GDM1 (cell line): ENCODE measurements around the gene ZNF197.
"Not testable (repeated sequence)": the region's sequence is repeated elsewhere in the genome, so short reads cannot be mapped to it uniquely, and the experiment has no call there.

Experiments used
- DNase-seq: peaks from one replicate; lab custom pipeline; 2025; lab: John Stamatoyannopoulos, UW

Gene ZNF197

DNA sequence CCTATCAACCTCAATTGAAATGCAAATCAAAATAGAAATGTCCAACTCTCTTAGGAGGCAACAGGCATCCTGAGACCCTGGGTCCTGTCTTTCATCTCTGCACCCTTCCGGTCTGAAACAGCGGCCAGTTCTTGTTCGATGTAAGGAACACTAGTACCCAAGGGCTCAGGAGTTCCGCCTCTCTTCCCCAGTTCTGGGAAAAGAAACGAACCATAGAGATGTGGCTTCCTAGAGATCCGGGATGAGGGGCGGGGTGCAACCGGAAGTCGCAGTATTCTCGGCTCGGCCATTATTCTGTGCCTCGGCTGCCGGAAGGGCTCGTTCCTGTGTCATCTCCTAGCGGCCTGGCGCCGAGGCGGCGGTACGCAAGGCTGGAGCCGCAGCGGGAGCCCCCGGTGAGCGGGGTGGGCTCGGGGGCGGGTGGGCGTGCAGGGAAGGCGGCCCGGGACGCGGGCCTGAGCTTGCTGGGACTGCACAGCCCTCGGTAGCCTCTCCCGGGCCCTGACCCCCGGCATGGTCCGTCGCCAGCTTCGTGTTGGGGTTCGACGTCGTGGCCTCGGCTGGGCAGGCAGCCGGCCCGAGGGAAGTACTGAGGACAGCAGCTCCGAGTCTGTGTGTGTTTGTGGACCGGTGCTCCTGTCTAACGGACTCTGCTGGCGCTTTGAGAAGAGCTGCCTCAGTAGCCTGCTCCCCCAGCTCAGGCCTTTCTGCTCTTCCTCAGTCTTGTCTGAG is at the start of gene ZNF197:
TSS of gene ZNF197 (plus strand) at position 288 of the 732 bp plus-strand sequence. CDS start 4,119 bp downstream, outside the sequence.
- peak; percentile 51 for DNase-seq

- DNase-seq, result no peak
Observed at GRCh38 chr3:44576613-44577012, 48.2 kb upstream of the ZNF197 start.

DNA sequence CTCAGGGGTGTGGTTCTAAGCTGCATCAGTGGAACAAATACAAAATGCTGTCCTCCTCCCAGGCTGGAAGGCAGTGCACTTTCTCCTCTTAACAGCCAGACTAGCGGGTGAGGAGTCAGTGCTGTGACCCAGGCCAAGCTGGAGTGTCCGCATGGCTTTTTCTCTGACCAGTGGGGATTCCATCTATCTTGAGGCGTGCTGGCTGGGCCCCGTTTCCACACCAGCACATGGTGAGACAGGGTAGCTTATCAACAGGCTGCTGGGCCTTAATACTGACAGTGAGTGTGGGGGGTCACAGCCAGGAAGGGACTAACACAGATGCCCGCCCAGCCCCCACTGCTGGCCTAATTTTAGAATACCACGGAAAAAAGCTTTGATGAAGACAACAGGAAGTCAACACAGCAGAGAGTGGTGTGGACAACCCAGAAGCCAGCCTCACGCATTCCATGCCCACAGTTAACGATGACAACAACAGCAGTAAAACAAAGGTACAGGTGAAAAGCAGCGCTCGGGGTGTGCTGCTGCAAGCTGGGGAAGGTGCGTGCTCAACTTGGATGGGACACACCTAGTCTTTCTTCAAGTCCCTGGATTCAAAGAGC is 47.4 kb upstream of the ZNF197 start:
- DNase-seq, result not testable (repeated sequence)

GRCh38 chr3:44578316-44578715 is 46.5 kb upstream of the ZNF197 start:
- not testable (repeated sequence) for DNase-seq

- not testable (repeated sequence) for DNase-seq
Observed at GRCh38 chr3:44578924-44579515, 45.8 kb upstream of the ZNF197 start.

DNA sequence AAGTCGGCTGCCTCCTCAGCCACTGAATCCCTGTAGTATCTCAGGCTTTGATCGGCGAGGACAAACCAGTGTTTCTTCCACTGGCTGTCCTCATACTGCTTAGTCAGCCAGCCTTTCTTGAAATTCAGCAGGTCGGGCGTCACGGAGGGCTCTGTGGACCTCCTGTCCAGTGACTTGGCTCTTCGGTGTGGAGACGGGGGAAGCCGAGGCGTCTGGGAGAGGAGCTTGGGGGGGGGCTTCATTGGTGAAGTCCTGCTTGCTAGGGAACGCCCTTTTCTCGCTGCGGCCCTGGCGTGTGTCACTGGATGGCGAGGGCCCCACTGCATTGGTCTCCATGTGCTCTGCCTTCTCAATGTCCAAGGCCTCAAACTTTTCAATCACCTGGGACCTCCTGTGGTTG is 45.1 kb upstream of the ZNF197 start:
- not testable (repeated sequence) for DNase-seq

- DNase-seq, result not testable (repeated sequence)
Observed at GRCh38 chr3:44580971-44581370, 43.9 kb upstream of the ZNF197 start.

DNA sequence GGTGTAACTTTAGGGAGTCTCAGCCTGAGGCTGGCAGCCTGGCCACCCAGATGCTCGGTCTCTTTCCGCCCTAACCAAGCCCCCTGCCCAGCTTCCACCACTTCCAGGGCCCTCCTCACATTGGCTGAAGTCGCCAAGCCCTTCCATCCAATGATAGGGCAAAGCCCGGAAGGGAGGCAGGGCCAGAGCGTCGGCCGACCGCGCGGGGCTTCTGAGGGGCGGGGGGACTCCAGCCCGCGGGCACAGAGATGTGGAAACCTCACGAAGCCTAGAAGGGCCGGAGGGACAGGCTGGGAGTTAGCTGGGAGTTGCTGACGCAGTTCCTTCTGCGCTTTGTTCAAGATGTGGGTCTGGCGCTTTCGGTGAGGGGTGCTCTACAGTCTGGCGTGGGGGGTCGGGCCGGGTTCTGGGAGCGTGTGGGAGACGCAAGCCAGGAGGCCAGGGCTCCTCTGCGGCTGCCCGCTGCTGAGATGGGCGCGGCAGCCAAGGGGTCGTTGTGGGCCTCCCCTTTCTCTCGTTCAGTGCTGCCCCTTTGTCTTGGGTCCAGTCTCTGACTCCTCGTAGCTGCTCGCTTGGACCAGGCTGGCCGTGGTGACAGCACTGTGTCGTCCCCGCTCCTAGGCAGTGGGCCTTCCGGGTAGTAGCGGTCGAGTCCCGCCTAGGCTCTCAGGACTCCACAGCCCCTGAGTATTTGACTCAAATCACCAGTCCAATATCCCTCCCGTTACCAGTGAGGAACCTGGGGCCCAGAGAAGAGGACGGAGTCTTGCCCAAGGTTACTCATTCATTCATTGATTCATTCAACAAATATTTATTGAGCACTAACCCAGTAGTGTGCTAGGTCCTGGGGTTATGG is 40.0 kb upstream of the ZNF197 start, which contains the start of gene ZNF660:
TSS of gene ZNF660 (plus strand) at position 319 of the 856 bp plus-strand sequence. CDS start 9,230 bp downstream, outside the sequence.
- DNase-seq, result peak; percentile 66

DNA sequence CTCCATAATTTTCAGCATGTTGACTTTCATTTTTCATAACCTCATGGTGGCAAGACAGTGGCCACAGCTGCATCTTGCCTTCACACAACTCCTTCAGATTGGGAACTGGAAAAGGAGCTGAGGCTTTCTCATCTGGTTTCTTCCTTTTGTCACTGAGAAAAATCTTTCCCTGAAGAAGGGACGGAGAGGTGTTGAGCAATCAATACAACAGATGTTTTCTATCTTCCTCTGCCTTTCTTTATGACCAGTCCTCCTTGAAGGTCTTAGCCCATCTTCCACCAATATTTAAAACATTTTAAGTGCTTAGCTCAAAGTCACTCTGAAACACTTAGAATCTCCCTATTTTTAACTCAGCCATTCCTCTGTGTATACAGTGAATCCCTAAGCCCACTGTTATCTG is 28.2 kb upstream of the ZNF197 start:
- DNase-seq, result no peak

DNA sequence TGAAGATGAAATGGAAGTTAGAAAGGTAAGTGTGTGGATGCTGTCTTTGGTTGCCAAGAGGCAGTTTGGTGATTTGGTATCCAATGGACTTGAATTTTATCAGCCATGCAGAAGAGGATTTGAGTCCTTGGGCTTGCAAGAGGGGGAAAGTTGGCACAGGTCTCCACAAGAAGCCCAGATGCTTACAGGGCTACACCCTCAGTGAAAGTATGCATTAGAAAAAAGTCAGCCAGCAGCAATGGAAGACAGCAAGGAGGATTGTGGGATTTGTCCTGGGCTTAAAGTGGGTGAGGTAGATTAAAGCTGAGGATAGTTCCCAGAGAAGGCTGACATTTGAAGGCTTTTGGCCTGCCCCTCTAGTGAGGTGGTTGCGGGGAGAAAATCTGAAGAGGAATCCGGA is 23.1 kb upstream of the ZNF197 start:
- no peak for DNase-seq

GRCh38 chr3:44612678-44613077 is 12.2 kb upstream of the ZNF197 start:
- DNase-seq, result no peak

- no peak for DNase-seq
Observed at GRCh38 chr3:44628716-44629115, 3.9 kb downstream of the ZNF197 start.

- no peak for DNase-seq
Observed at GRCh38 chr3:44632193-44632592, 7.4 kb downstream of the ZNF197 start.

- DNase-seq, result no peak
Observed at GRCh38 chr3:44642337-44642736, 17.5 kb downstream of the ZNF197 start.

DNA sequence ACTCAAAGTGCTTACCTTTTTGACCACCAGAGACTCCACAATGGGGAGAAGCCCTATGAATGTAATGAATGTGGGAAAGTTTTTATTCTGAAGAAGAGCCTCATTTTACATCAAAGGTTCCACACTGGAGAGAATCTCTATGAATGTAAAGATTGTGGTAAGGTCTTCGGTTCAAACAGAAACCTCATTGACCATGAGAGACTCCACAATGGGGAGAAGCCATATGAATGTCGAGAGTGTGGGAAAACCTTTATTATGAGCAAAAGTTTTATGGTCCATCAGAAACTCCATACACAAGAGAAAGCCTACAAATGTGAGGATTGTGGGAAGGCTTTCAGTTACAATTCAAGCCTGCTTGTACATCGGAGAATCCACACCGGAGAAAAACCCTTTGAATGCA is 18.2 kb downstream of the ZNF197 start:
- DNase-seq, result no peak

DNA sequence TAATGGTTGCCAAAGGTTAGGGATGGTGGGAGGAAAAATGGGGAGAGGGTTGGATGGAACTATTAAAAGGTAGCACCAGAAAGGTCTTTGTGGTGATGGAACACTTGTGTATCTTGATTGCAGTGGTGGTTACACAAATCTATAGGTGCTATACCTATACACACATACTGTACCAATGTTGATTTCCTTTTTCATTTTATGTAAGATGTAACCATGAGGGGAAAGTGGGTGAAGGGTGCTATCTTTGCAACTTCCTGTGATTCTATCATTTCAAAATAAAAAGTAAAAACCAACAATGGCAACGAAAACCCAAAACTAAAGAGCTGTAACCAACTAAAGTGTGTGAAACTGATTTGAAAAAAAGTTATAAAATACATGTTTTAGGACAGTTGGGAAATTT is 22.9 kb downstream of the ZNF197 start:
- DNase-seq, result no peak

DNA sequence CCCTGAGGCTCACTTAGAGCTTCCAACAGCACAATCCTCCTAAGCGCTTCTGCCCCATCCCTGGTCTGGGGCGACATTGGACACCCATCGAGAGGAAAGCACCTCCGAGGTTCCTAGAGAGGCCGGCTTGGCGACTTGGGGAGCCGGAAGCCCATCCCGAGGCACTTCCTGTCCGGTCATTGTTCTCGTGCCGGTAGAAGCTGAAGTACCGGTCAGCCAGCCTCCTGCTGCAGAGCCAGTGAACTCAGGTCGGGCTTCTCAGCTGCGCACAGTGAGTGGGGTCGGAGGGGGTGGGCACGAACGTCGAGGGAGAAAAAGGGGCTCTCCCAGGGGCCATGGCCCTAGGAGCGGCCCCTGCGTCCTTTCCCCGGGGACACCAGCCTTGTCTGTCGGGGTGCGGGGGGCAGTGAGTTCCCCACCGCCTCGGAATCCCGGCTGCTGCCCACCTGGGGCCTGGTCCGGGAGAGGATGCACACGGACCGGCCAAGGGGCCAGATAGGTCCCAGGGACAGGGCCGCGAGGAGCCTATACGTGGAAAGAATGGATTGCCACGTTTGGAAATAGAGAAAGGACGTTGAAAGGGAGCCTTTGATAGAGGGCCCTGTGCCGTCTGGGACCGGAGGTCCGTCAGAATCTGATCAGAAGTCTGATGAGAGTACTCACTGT is 23.9 kb downstream of the ZNF197 start, which contains the start of gene ZNF35:
TSS of gene ZNF35 (plus strand) at position 169 of the 666 bp plus-strand sequence. CDS start 2,336 bp downstream, outside the sequence.
- DNase-seq, result peak; percentile 4

DNA sequence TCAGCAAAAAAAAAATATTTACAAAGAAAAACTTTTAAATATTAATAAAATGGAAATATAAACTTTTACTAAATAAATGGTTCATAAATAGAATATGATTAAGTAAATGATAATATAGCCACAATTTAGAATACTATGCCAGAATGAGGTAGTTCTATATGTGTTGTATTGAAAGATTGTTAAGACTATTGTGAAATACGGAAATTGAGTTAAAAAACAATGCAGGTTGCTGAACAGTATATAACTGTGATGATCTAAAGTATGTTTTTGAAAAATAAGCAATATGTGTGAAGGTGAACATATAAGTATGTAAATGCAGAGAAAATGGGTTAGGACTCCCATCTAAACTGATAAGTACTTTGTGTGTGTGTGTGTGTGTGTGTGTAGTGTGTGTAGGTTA is 24.9 kb downstream of the ZNF197 start:
- DNase-seq, result no peak

DNA sequence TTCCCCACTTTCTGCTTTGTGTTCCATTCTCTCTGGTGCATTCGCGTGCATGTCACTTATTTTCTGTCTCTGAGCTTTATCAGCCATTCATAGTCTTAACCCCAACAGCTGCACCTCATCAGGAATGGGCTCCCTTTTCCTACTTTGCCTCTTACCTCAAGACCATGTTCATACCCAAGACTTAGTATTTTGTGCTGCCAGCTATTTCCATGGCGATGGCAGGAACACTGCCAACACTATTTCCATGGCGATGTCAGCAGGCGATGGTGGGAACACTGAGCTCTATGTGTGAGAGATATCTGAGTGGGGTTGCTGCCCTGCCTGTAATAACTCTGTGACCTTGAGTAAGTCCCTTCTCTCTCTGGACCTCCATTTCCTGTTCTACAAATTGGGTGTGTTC is 29.2 kb downstream of the ZNF197 start:
- DNase-seq, result no peak

GRCh38 chr3:44659015-44659414 is 34.2 kb downstream of the ZNF197 start:
- no peak for DNase-seq

DNA sequence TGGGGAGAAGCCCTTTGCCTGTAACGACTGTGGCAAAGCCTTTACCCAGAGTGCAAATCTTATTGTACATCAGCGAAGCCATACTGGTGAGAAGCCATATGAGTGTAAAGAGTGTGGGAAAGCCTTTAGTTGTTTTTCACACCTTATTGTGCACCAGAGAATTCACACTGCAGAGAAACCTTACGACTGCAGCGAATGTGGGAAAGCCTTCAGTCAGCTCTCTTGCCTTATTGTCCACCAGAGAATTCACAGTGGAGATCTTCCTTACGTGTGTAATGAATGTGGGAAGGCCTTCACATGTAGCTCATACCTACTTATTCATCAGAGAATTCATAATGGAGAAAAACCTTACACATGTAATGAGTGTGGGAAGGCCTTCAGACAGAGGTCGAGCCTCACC is 34.6 kb downstream of the ZNF197 start:
- no peak for DNase-seq

- no peak for DNase-seq
Observed at GRCh38 chr3:44661189-44661588, 36.4 kb downstream of the ZNF197 start.
